HEK293 (cell line): ENCODE measurements around the gene RSPO4.

Experiments
- CTCF ChIA-PET: fragments of 350-600 bp; formaldehyde crosslinking; extraction: SDS; loops from one replicate; lab custom pipeline; 2021; ENCODE audit warnings: antibody characterized with exemption; lab: Yijun Ruan, JAX
- POLR2A ChIA-PET: fragments of 300-600 bp; formaldehyde crosslinking; extraction: SDS; loops from one replicate; lab custom pipeline; 2020; ENCODE audit warnings: antibody characterized with exemption, inconsistent platforms; lab: Yijun Ruan, JAX
- H3K27ac ChIP-seq: fragments of 200-500 bp; sonication (Bioruptor generic); 2 replicates; pipeline ENCODE4 v1.5.1; 2014; ENCODE audit warnings: low read depth, low read length, control low read depth, inconsistent platforms; ENCODE audit errors: extremely low read depth
- H3K36me3 ChIP-seq, 2 experiments: fragments of 200-500 bp in 1 of 2; sonication (Bioruptor generic) in 1 of 2; 1 replicate in 1 of 2; 2 replicates in 1 of 2; pipeline ENCODE4 v1.5.1; 2014 to 2017; ENCODE audit warnings: inconsistent platforms in 2 of 2, low read length in 2 of 2; ENCODE audit not compliant: control insufficient read depth in 2 of 2, insufficient read depth in 1 of 2
- H3K4me1 ChIP-seq: fragments of 200-500 bp; sonication (Bioruptor generic); 2 replicates; pipeline ENCODE4 v1.5.1; 2014; ENCODE audit warnings: mild to moderate bottlenecking, low read length, inconsistent platforms; ENCODE audit not compliant: control insufficient read depth, insufficient read depth
- H3K4me3 ChIP-seq: 2 replicates; pipeline ENCODE4 v1.5.1; 2011; ENCODE audit warnings: low read depth, mild to moderate bottlenecking, control low read depth, low read length, moderate library complexity
- H3K9me3 ChIP-seq: fragments of 200-500 bp; sonication (Bioruptor generic); 2 replicates; pipeline ENCODE4 v1.5.1; 2014; ENCODE audit warnings: low read depth, low read length, inconsistent platforms; ENCODE audit not compliant: control insufficient read depth, insufficient read depth
- AEBP2 ChIP-seq: fragments of 450-650 bp; formaldehyde crosslinking; IDR thresholded peaks from 2 replicates; pipeline ENCODE4 v1.5.1; 2016; ENCODE audit warnings: missing biosample characterization, missing genetic modification characterization, borderline replicate concordance
- ATF2 ChIP-seq: fragments of 450-650 bp; formaldehyde crosslinking; IDR thresholded peaks from 2 replicates; pipeline ENCODE4 v1.5.1; 2016; ENCODE audit warnings: missing biosample characterization, missing genetic modification characterization, low read depth
- GLI2 ChIP-seq: fragments of 450-650 bp; formaldehyde crosslinking; IDR thresholded peaks from 2 replicates; pipeline ENCODE4; 2017; ENCODE audit warnings: missing biosample characterization, missing genetic modification characterization, low read depth, borderline replicate concordance
- HIC1 ChIP-seq: fragments of 450-650 bp; formaldehyde crosslinking; IDR thresholded peaks from 2 replicates; pipeline ENCODE4 v1.5.1; 2016; ENCODE audit warnings: missing biosample characterization, missing genetic modification characterization
- INSM2 ChIP-seq: fragments of 450-650 bp; formaldehyde crosslinking; IDR thresholded peaks from 2 replicates; pipeline ENCODE4 v1.5.1; 2016; ENCODE audit warnings: missing biosample characterization, missing genetic modification characterization
- REPIN1 ChIP-seq: fragments of 450-650 bp; formaldehyde crosslinking; IDR thresholded peaks from 2 replicates; pipeline ENCODE4 v1.5.1; 2017; ENCODE audit warnings: missing biosample characterization, missing genetic modification characterization, low read depth
- SALL2 ChIP-seq: fragments of 450-650 bp; formaldehyde crosslinking; IDR thresholded peaks from 2 replicates; pipeline ENCODE4 v1.5.0; 2017; ENCODE audit warnings: missing biosample characterization, mild to moderate bottlenecking, missing genetic modification characterization, borderline replicate concordance
- SCRT2 ChIP-seq: fragments of 450-650 bp; formaldehyde crosslinking; IDR thresholded peaks from 2 replicates; pipeline ENCODE4 v1.5.1; 2016; ENCODE audit warnings: missing biosample characterization, missing genetic modification characterization
- SP7 ChIP-seq: fragments of 450-650 bp; formaldehyde crosslinking; IDR thresholded peaks from 2 replicates; pipeline ENCODE4 v1.5.1; 2016; ENCODE audit warnings: missing biosample characterization, missing genetic modification characterization
- TRIM28 ChIP-seq: IDR thresholded peaks from 2 replicates; pipeline ENCODE4 v1.6.1; 2011; ENCODE audit warnings: low read length, control low read depth, borderline replicate concordance
- ZIC2 ChIP-seq: fragments of 450-650 bp; formaldehyde crosslinking; IDR thresholded peaks from 2 replicates; pipeline ENCODE4 v1.5.1; 2016; ENCODE audit warnings: missing biosample characterization, missing genetic modification characterization
- ZNF10 ChIP-seq: fragments of 450-650 bp; formaldehyde crosslinking; IDR thresholded peaks from 2 replicates; pipeline ENCODE4 v1.5.1; 2017; ENCODE audit warnings: missing biosample characterization, missing genetic modification characterization
- ZNF140 ChIP-seq: fragments of 450-650 bp; formaldehyde crosslinking; IDR thresholded peaks from 2 replicates; pipeline ENCODE4 v1.5.1; 2016; ENCODE audit warnings: missing biosample characterization, missing genetic modification characterization
- ZNF16 ChIP-seq: fragments of 450-650 bp; formaldehyde crosslinking; IDR thresholded peaks from 2 replicates; pipeline ENCODE4 v1.5.1; 2016; ENCODE audit warnings: low read depth, missing biosample characterization, missing genetic modification characterization
- ZNF248 ChIP-seq: fragments of 450-650 bp; formaldehyde crosslinking; IDR thresholded peaks from 2 replicates; pipeline ENCODE4 v1.5.1; 2017; ENCODE audit warnings: missing biosample characterization, missing genetic modification characterization
- ZNF274 ChIP-seq, 2 experiments: fragments of 200-500 bp in 1 of 2; fragments of 450-650 bp in 1 of 2; sonication (Bioruptor generic) in 1 of 2; formaldehyde crosslinking in 1 of 2; IDR thresholded peaks; 2 replicates each; pipeline versions ENCODE4 v1.5.1 to v1.6.1; 2014 to 2016; ENCODE audit warnings: borderline replicate concordance in 1 of 2, inconsistent platforms in 1 of 2, low read length in 1 of 2, missing biosample characterization in 1 of 2, missing genetic modification characterization in 1 of 2
- ZNF292 ChIP-seq: fragments of 450-650 bp; formaldehyde crosslinking; IDR thresholded peaks from 2 replicates; pipeline ENCODE4 v1.5.1; 2016; ENCODE audit warnings: low read depth, missing biosample characterization, missing genetic modification characterization, borderline replicate concordance
- ZNF513 ChIP-seq: fragments of 450-650 bp; IDR thresholded peaks from 2 replicates; pipeline ENCODE4 v1.5.1; 2018; ENCODE audit warnings: missing biosample characterization, missing genetic modification characterization
- ZNF560 ChIP-seq: fragments of 450-650 bp; formaldehyde crosslinking; IDR thresholded peaks from 2 replicates; pipeline ENCODE4 v1.5.1; 2017; ENCODE audit warnings: missing biosample characterization, missing genetic modification characterization, borderline replicate concordance
- ZNF561 ChIP-seq: fragments of 450-650 bp; IDR thresholded peaks from 2 replicates; pipeline ENCODE4 v1.5.1; 2018; ENCODE audit warnings: missing biosample characterization, missing genetic modification characterization, borderline replicate concordance
- ZNF621 ChIP-seq: fragments of 450-650 bp; formaldehyde crosslinking; IDR thresholded peaks from 2 replicates; pipeline ENCODE4 v1.5.1; 2017; ENCODE audit warnings: missing biosample characterization, missing genetic modification characterization
- ZNF623 ChIP-seq: fragments of 450-650 bp; formaldehyde crosslinking; IDR thresholded peaks from 2 replicates; pipeline ENCODE4 v1.5.1; 2016; ENCODE audit warnings: missing biosample characterization, missing genetic modification characterization
- ZNF830 ChIP-seq: fragments of 450-650 bp; IDR thresholded peaks from 2 replicates; pipeline ENCODE4 v1.5.0; 2018; ENCODE audit warnings: missing biosample characterization, missing genetic modification characterization, low read depth, mild to moderate bottlenecking, moderate library complexity
- ZSCAN4 ChIP-seq: fragments of 450-650 bp; formaldehyde crosslinking; IDR thresholded peaks from 2 replicates; pipeline ENCODE4 v1.5.1; 2017; ENCODE audit warnings: missing biosample characterization, missing genetic modification characterization

The RSPO4 gene

GRCh38 chr20:914727-915498, 87.2 kb downstream of the RSPO4 start (continued):
- no peak for TF ChIP-seq INSM2
- no peak for TF ChIP-seq ZNF248 (tag by site-specific recombination)
- no peak for TF ChIP-seq AEBP2 (tag by site-specific recombination)
- no peak for TF ChIP-seq ZNF561 (tag by site-specific recombination)
- TF ChIP-seq TRIM28: no peak
- no peak for TF ChIP-seq ZNF560 (tag by site-specific recombination)
- TF ChIP-seq ZNF621 (tag by site-specific recombination): no peak
- TF ChIP-seq SP7 (tag by site-specific recombination): no peak
- TF ChIP-seq ZNF623 (tag by site-specific recombination): no peak
- TF ChIP-seq ZNF140 (tag by site-specific recombination): no peak

GRCh38 chr20:913306-913849, 88.7 kb downstream of the RSPO4 start:
- CTCF ChIA-PET: interaction anchor here (1.0 kb wide), 1 partner anchor 15 kb away, joined by 3 read pairs; no protein-coding TSS in a partner anchor

GRCh38 chr20:911882-912600, 90.1 kb downstream of the RSPO4 start:
- Histone ChIP-seq H3K4me3 (no peak overlapping the region), H3K4me1 (no peaks in the 10 kb centered on the region), H3K36me3 (no peaks in the 10 kb centered on the region), H3K27ac (no peak overlapping the region), H3K9me3 (no peaks in the 10 kb centered on the region)
- ChIA-PET CTCF (interaction anchor here (0.6 to 1.2 kb wide), 6 partner anchors 16 to 720 kb away, joined by 3 to 4 read pairs (median 3); no protein-coding TSS in a partner anchor), POLR2A (no interaction called here)
- no peak for TF ChIP-seq ZNF513 (tag by site-specific recombination)
- TF ChIP-seq SCRT2 (tag by site-specific recombination): no peak
- no peak for TF ChIP-seq ATF2 (tag by site-specific recombination)
- TF ChIP-seq ZSCAN4 (tag by site-specific recombination): no peak
- TF ChIP-seq ZNF10 (tag by site-specific recombination): no peak
- no peak for TF ChIP-seq ZNF16 (tag by site-specific recombination)
- TF ChIP-seq HIC1 (tag by site-specific recombination): no peak

More at GRCh38 chr20:913306-913849, 88.7 kb downstream of the RSPO4 start:
- Histone ChIP-seq H3K27ac (no peak overlapping the region), H3K9me3 (no peaks in the 10 kb centered on the region)
- TF ChIP-seq ZNF274 (IDR thresholded peaks at IDR 0.05; ENCODE audit: low read length) (no peak), ZNF274 (tag by site-specific recombination; IDR thresholded peaks at IDR 0.05; ENCODE audit: borderline replicate concordance) (no peak), REPIN1 (no peak), ZNF830 (tag by site-specific recombination) (no peak), ZIC2 (no peak), GLI2 (tag by site-specific recombination) (no peak), SALL2 (tag by site-specific recombination) (no peak), ZNF292 (no peak)
- TF ChIP-seq, all 188 proteins: peak for 0
- no peaks in the 10 kb centered on the region for H3K4me1 ChIP-seq
- POLR2A ChIA-PET: no interaction called here
- H3K4me3 ChIP-seq: no peak overlapping the region
- no peaks in the 10 kb centered on the region for H3K36me3 ChIP-seq
